MCF 10A (cell line): ENCODE data around the gene BAHCC1. TPM values are rescaled to one million over a fixed set of nuclear protein-coding genes. Genes with fewer than 3 reads are reported as not detected.

Source experiments
- BruUV-seq: library from RNA; stranded (reverse); fragments of 400-500 nt; replicated peaks from 2 replicates; lab custom pipeline; 2021; lab: Mats Ljungman, UMichigan
- CTCF ChIA-PET: fragments of 300-600 bp; sonication (Branson Sonifier 250); formaldehyde crosslinking; extraction: SDS; loops from one replicate; lab custom pipeline; 2021; ENCODE audit warnings: antibody characterized with exemption, inconsistent platforms; lab: Yijun Ruan, JAX
- POLR2A ChIA-PET: fragments of 300-600, 350-650 bp; sonication (Branson Sonifier 250); formaldehyde crosslinking; extraction: SDS; loops from one replicate; lab custom pipeline; 2020; ENCODE audit warnings: antibody characterized with exemption, inconsistent platforms; lab: Yijun Ruan, JAX
- DNase-seq: peaks from one replicate; pipeline ENCODE4 v3.0.0-alpha.2; 2018; ENCODE audit not compliant: unreplicated experiment
- H3K27ac Mint-ChIP-seq: one replicate; pipeline ENCODE4 v1.8.0; 2022; ENCODE audit warnings: mild to moderate bottlenecking, low read depth, mixed read lengths; ENCODE audit not compliant: unreplicated experiment
- H3K27me3 Mint-ChIP-seq: one replicate; pipeline ENCODE4 v1.8.0; 2022; ENCODE audit warnings: mixed read lengths; ENCODE audit not compliant: insufficient read depth, unreplicated experiment
- H3K36me3 Mint-ChIP-seq: one replicate; pipeline ENCODE4 v1.8.0; 2022; ENCODE audit warnings: mild to moderate bottlenecking, moderate library complexity, mixed read lengths; ENCODE audit not compliant: insufficient read depth, unreplicated experiment
- H3K4me1 Mint-ChIP-seq: one replicate; pipeline ENCODE4 v1.8.0; 2022; ENCODE audit warnings: mixed read lengths; ENCODE audit not compliant: insufficient read depth, unreplicated experiment
- H3K4me3 Mint-ChIP-seq: one replicate; pipeline ENCODE4 v1.8.0; 2022; ENCODE audit warnings: mild to moderate bottlenecking, moderate library complexity, mixed read lengths; ENCODE audit not compliant: unreplicated experiment
- H3K9me3 Mint-ChIP-seq: one replicate; pipeline ENCODE4 v1.8.0; 2022; ENCODE audit warnings: mixed read lengths; ENCODE audit not compliant: unreplicated experiment
- CTCF ChIP-seq: fragments of 200-600 bp; IDR thresholded peaks from one replicate; pipeline ENCODE4 v1.8.0; 2022; ENCODE audit warnings: antibody characterized with exemption, mild to moderate bottlenecking; ENCODE audit not compliant: unreplicated experiment
- intact Hi-C: fragments of 100-400 bp; cut with micrococcal nuclease; formaldehyde crosslinking; loops from 2 replicates; pipeline ENCODE4 v1.14.1; 2022
- total RNA-seq: library from RNA; stranded (reverse); gene quantifications from 2 replicates; pipeline ENCODE4 v1.2.3, GENCODE V29; 2022

BAHCC1 gene
- total RNA-seq, 1 experiment from 2014 or later, result 7.4 TPM

DNA sequence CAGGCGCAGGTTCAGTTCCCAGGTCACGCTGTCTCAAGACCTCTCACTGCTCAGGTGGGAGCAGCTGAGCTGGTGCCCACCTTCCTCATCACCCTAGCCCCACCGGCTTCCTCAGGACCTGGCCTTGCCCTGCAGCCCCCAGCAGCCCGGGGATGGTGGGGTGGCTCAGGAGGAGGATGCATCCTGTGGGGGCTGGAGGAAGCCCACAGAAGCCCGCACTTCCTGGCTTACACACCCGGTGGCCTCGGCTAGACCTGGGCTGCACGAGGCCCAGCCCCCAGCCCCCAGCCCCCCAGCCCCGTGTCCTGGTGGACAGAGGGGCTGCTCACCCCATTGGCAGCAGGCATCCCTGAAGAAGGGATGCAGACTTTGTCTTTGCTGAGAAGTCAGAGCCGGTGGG, 43.4 kb downstream of the BAHCC1 start:
- BruUV-seq, result no TSS peak

DNA sequence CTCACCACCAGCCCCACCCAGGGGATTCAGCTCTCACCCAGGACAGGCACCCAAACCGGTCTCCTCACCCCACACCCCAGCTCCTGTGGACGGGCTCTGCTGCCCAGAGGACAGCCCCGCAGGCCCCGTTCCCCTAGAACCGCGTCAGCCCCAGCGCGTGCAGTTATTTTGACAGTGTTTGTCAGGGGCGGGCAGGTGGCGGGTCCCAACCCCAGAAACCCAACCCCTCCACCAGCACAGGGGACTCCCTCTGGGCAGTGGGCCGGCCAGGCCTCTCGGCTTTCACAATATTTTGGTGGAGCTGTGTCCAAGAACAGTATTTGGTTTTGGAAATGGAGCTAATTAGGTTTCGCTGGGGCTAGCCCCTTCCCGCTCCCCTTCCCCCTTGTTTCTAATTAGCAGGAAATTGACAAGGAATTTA, 44.8 kb downstream of the BAHCC1 start:
- intact Hi-C loops, result no loop called here
- H3K4me3 Mint-ChIP-seq, result no peak overlapping the region
- TF ChIP-seq CTCF, result no peak
- no peak overlapping the region for H3K27ac Mint-ChIP-seq
- DNase-seq, result no peak
- BruUV-seq, result no TSS peak
- no peaks in the 10 kb centered on the region for H3K4me1 Mint-ChIP-seq
- H3K36me3 Mint-ChIP-seq, result no peaks in the 10 kb centered on the region
- ChIA-PET POLR2A (interaction anchor here (0.6 to 0.7 kb wide), 2 partner anchors 63 to 134 kb away, joined by 3 read pairs; no protein-coding TSS in a partner anchor), CTCF (interaction anchor here (1.0 kb wide), 1 partner anchor 36 kb away, joined by 3 read pairs; no protein-coding TSS in a partner anchor)
- H3K9me3 Mint-ChIP-seq, result no peaks in the 10 kb centered on the region
- H3K27me3 Mint-ChIP-seq, result no peaks in the 10 kb centered on the region

More for the DNA sequence above, 43.4 kb downstream of the BAHCC1 start:
- H3K36me3 Mint-ChIP-seq, result no peaks in the 10 kb centered on the region
- no peaks in the 10 kb centered on the region for H3K9me3 Mint-ChIP-seq
- intact Hi-C loops, result no loop called here
- POLR2A ChIA-PET, result no interaction called here
- H3K4me1 Mint-ChIP-seq, result no peaks in the 10 kb centered on the region
- DNase-seq, result no peak
- no peak overlapping the region for H3K4me3 Mint-ChIP-seq
- CTCF ChIA-PET, result no interaction called here
- no peak for TF ChIP-seq CTCF
- no peaks in the 10 kb centered on the region for H3K27me3 Mint-ChIP-seq
- H3K27ac Mint-ChIP-seq, result no peak overlapping the region

DNA sequence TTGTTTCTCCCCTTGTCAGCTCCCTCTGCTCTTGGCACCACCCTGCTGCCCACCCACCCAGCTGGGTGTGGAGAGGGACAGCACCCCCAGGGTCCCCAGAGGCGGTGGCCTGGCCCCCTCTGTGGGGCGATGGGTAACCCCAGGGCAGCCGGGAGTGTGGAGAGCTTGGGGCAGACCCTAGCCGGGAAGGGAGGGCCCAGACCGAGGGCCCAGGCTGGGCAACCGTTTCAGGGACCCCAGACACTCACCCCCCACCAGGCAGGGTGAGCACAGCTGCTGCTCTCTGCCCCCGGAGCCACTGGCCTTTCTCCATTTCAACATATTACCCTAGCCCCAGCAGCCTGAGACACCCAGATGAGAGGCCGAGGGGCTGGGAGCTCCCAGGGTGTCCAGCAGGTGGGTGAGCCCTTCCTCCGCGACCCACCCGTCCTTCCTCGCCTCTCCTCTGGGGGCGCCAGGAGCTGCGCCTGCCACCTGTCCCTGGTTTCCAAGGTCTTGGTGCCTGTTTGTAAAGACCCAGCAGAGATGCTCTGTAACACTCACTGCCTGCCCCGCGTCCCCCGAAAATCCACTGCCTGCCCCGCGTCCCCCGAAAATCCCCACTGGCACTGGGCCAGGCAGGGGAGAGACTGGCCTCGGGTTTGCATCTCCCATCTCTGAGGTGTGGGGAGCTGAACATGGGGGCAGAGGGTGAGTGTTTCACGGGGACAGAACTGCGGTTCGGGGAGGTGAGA, 45.4 kb downstream of the BAHCC1 start:
- no TSS peak for BruUV-seq
- no peak for DNase-seq
- H3K4me1 Mint-ChIP-seq, result no peaks in the 10 kb centered on the region
- no peaks in the 10 kb centered on the region for H3K36me3 Mint-ChIP-seq
- no peaks in the 10 kb centered on the region for H3K9me3 Mint-ChIP-seq
- no peak overlapping the region for H3K27ac Mint-ChIP-seq
- ChIA-PET POLR2A (interaction anchor here (0.6 to 0.7 kb wide), 2 partner anchors 64 to 134 kb away, joined by 3 read pairs; no protein-coding TSS in a partner anchor), CTCF (interaction anchor here (0.6 to 1.1 kb wide), 4 partner anchors 18 to 72 kb away, joined by 3 read pairs; no protein-coding TSS in a partner anchor)
- no peaks in the 10 kb centered on the region for H3K27me3 Mint-ChIP-seq
- no peak overlapping the region for H3K4me3 Mint-ChIP-seq
- intact Hi-C loops, result no loop called here
- TF ChIP-seq CTCF, result peak; percentile 39

DNA sequence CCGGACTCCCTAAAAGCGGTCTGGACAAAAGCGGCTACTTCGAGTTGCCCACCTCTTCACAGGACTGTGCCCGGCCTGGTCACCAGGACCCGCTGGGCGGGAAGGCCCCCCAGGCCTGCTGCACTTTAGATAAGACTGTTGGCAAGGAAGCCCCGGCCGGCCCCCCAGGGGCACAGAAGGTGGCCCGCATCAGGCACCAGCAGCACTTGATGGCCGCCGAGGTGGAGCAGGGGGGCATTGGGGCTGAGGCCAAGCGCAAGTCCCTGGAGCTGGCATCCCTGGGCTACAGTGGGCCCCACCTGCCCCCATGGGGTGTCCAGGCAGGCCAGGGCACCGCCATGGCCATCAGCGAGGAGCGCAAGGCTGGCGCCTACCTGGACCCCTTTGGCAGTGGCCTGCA, 47.5 kb downstream of the BAHCC1 start:
- no TSS peak for BruUV-seq
- no peaks in the 10 kb centered on the region for H3K36me3 Mint-ChIP-seq
- H3K9me3 Mint-ChIP-seq, result no peaks in the 10 kb centered on the region
- no peak overlapping the region for H3K27ac Mint-ChIP-seq
- TF ChIP-seq CTCF, result no peak
- no peaks in the 10 kb centered on the region for H3K27me3 Mint-ChIP-seq
- H3K4me1 Mint-ChIP-seq, result no peaks in the 10 kb centered on the region
- POLR2A ChIA-PET, result no interaction called here
- DNase-seq, result no peak
- CTCF ChIA-PET, result interaction anchor here (0.6 kb wide), 2 partner anchors 161 to 189 kb away, joined by 4 read pairs; no protein-coding TSS in a partner anchor
- H3K4me3 Mint-ChIP-seq, result no peak overlapping the region
- intact Hi-C loops, result no loop called here
